Measurements from ENCODE around the gene MS4A6E.
"Not testable (repeated sequence)": the region's sequence is repeated elsewhere in the genome, so short reads cannot be mapped to it uniquely, and the experiment has no call there.

Gene MS4A6E

DNA sequence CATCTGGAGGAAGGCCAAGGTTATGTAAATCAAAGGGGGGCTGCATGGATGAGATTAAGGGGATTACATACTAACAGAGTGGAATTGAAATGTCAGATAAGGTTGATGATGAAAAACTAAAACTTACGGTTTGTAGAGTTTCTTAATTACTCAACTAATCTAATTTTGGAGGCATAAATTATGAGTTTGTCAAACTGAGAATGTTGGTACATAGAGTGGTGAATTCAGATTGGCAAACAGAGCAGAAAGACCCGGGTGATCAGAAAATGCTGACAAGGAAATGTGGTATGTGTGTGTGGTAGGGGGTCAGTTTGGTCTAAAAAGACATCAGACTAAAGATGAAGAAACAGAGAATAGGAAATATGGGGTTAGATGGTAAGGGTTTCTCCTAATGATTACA lies 11.0 kb downstream of the MS4A6E start:
- no peak for FAIRE-seq

DNA sequence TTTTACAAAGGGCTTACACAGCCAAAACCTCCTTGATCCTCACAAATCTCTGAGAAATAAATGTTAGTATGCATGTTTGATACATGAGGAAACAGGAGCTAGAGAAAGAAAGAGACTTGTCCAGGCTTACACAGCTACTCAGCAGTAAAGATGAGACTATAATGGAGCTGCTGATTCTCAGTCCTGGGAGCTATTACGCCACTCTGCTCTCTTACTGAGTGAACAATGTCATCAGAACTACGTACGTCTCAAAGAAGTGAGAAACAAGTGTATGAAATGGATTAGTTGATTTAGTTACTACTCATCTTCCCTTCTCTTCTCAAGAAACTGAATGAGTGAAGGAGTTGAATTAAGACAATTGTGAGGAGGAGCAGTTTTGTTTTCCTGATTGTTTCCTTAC lies 12.3 kb downstream of the MS4A6E start:
- no peak for FAIRE-seq

- FAIRE-seq = no peak
Observed at GRCh38 chr11:60343094-60343704, 16.1 kb downstream of the MS4A6E start.

DNA sequence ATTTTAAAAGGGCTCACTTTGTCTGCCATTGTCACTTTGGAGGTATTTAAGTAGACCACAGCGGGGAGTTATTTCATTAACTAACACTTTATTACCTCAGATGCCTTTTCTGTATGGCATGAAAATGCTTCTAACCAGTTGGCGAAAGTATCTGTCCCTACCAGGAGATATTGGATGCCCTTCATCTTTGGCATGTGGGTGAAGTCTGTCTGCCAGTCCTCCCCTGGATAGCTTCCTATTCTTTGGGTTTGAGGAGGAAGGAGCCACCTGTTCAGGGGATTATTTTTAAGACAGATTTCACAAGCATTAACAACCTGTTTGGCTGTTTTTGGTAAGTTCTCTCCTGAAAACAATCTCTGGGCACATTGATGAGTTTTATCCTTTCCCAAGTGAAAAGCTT lies 17.1 kb downstream of the MS4A6E start:
- FAIRE-seq = no peak

DNA sequence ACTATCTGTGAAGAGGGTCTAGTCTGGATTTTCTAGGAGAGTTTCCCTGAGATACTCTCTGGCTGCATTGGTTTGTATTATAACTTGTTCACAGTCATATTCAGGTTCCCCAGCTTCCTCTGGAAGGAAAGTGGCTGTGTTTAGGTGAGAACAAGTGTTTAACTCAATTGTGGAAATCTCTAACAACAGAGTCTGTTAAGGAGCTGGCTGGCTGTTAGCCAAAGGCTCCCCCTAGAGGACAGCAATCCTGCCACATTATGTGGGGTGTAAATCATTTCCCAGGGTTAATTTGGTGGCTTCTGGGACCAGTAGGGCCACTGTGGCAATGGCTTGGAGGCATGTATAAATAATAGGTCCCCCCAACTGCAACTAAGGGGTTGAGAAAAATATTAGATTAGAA lies 18.4 kb downstream of the MS4A6E start:
- FAIRE-seq = no peak

DNA sequence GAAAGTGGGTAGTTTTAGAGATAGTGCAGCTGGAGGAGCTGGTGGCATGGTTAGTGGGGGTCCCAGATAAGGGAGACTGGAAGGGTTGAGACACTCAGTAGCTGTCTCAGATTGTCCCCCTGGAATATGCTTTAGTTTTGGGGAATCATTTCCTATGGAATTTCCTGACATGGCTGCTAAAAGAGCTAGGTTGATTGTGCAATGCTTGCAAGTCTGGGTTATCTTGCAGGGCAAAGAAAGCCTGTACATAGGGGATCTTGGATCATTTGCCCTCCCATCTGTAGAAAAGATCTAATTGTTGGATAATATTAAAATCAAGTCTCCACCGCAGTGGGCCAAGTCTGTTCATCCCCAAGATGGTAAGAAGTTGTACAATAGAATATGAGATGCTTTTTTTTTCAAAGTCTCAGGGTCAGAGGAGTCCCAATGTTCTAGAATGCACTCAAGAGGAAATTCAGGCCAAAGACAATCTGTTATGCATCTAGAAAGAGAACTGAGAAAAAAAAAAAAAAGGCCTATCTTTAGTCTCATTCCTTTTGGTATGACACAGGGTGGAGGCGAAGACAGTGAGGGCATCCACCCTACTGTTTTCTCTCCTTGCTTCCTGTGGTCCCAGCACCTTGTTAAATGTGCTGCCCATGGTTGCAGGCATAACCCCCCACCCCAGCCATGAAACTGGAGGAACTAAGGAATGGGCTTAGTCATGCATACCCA lies 20.2 kb downstream of the MS4A6E start:
- no peak for FAIRE-seq

GRCh38 chr11:60348116-60348515 lies 21.1 kb downstream of the MS4A6E start:
- no peak for FAIRE-seq

DNA sequence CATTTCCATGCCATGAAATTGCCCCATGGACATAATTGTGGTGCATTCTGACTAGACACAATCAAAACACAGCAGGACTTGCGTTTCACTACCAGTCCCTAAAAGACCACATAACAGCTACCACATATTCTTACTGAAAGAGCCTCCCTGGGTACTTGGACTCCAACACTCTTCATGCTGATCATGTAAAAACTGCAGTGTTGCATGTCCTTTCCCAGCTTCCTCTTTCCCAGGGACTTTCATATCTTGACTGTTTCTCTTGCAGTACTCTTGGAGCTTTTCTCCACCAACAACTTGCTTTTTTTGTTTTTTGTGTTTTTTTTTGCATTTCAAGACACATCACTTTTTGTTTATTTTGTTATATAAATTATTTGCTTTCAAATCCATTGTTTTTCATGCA lies 22.9 kb downstream of the MS4A6E start:
- no peak for FAIRE-seq

DNA sequence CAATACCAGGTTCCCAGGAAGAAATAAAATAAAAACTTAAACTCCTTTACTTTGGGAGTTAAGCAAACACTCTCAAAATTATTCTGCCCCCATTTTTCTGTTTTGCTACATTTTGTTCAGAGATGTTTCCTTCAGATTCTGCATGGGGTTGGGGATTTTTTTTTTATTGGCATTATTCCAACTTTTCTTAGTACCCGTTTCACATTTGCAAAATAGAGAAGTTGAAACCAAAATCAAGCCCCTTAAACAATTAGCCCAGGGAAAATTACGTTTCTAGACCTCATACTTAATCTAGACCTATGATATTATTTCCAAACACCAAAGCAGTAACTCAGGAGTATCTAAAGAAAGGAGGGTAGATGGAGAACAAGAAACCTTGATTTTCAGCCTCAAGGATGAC lies 30.7 kb downstream of the MS4A6E start:
- FAIRE-seq = no peak

GRCh38 chr11:60360621-60361020 lies 33.6 kb downstream of the MS4A6E start:
- no peak for FAIRE-seq

DNA sequence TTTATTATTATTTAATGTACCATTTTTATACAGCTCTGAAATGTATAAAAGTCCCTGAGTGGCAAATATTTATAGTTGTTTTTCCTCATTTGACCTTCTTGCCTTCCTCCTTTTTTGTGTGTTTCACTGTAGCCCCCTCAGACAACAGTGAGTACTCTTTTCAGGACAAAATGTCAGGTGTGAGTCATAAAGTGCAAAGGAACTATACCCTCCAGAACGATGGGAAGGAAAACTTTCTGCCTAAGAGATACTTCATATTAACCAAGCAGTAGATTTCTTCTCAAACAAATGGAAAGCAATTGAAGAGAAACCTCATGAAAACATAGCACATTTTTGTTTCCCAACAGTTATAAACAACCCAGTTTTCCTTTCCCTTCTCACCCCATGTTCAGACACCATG lies 35.2 kb downstream of the MS4A6E start:
- no peak for FAIRE-seq

GRCh38 chr11:60363542-60364470 lies 36.8 kb downstream of the MS4A6E start:
- FAIRE-seq = no peak

- not testable (repeated sequence) for FAIRE-seq
Observed at GRCh38 chr11:60366262-60366904, 39.3 kb downstream of the MS4A6E start.

DNA sequence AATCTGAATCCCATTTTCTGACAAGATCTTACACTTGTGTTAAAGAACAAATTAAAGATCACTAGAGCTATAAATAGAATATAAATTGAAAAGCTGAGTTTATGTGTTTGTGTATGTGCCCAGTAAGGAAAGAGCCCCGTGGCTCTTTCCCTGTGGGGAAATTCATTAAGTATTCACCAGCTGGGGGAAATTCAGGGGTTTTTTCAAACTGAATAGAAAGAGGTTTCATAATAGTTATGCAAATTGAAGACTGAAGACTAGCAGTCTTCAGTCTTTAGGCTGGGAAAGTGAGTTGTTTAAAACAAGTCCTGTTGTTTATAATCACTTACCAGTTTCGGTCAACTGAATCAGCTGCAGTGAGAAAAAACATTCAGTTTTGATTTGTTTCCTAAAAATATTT lies 40.0 kb downstream of the MS4A6E start:
- no peak for FAIRE-seq

DNA sequence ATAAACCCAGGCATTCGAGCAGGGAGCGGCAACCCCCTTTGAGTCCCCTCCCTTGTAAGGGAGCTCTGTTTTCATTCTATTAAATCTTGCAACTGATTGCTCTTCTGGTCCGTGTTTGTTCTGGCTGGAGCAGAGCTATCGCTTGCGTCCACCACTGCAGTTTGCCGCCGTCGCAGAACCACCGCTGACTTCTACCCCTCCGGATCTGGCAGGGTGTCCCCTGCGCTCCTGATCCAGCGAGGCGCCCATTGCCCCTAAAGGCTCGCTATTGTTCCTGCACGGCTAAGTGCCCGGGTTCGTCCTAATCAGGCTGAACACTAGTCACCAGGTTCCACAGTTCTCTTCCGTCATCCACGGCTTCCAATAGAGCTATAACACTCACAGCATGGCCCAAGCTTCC lies 40.8 kb downstream of the MS4A6E start:
- FAIRE-seq = no peak

- no peak for FAIRE-seq
Observed at GRCh38 chr11:60370252-60370810, 43.3 kb downstream of the MS4A6E start.

DNA sequence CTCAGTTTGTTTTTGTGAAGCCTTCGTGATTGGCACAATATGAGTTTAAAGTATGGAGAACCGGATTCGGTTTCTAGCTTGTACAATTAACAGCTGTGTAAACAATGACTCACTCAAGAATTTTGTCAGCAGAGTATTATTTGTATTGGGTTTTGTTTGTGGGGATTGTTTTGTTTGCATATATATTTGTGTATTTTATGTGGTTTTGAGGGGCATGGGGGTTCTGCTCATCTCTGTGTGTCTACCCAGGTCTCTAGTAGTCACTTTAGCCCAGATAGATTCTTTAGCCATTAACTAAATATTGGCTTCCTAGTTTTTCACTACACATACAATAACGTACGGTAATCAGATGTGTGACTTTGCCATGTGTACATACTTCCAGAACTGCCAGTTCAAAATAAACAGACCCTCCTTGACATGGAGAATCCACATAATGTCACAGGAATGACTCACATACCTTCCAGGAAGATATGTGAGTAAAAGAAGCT lies 43.8 kb downstream of the MS4A6E start:
- no peak for FAIRE-seq

- no peak for FAIRE-seq
Observed at GRCh38 chr11:60371386-60371785, 44.3 kb downstream of the MS4A6E start.

GRCh38 chr11:60371854-60372253 lies 44.8 kb downstream of the MS4A6E start:
- FAIRE-seq = no peak

- FAIRE-seq = no peak
Observed at GRCh38 chr11:60372767-60373166, 45.7 kb downstream of the MS4A6E start.

DNA sequence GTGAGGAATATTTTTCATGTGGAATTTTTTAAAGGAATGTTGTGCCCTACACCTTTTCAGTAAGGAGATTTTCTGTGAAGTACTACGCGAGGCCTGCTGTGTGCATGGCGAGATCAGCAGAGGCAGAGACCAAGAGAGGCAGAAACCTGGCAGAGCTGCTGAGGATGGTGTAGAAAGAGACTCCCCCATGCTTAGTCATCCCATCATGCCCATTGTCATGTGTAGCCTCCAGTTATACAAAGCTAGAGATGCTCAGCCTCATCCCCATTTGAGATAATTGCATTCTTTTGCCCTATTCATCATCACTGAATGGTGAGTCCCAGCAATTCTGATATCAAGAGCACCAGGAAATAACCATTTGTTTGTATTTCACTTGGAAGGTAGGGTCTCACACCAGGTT lies 48.3 kb downstream of the MS4A6E start:
- no peak for FAIRE-seq

DNA sequence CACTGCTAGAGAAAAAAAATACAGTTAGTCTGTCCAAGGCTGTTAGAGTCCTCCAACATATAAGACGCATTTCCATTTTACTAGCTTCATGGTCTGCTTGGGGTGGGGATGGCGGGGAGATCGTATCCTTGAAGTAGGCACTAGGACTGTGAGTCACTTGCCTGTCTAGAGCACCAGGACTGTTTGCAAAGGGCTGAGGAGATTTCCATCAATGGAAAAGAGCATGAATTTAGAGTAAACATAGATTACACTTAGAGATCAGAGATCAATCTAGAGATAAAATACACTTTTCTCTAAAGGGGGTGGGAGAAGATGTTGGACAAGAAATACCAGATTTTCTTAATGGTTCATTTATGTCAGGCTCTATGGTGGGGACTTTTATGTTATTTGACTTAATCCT lies 49.5 kb downstream of the MS4A6E start:
- no peak for FAIRE-seq
